HG02943 (cell line): ENCODE data around the gene ARRDC2.
"Not testable (repeated sequence)": the region's sequence is repeated elsewhere in the genome, so short reads cannot be mapped to it uniquely, and the experiment has no call there.

Experiments
- ATAC-seq: cut with Tn5 transposase; IDR thresholded peaks from one replicate; pipeline ENCODE4 v1.9.1; 2021; ENCODE audit warnings: mild to moderate bottlenecking, low read depth, moderate library complexity; ENCODE audit not compliant: unreplicated experiment

The ARRDC2 gene

GRCh38 chr19:18007917-18008673 is at the start of gene ARRDC2:
TSS of gene ARRDC2 (plus strand) at chr19:18008170. CDS start at chr19:18008311, 141 bp downstream.
- no peak for ATAC-seq

- no peak for ATAC-seq
Measured at GRCh38 chr19:17963936-17964691, 43.9 kb upstream of the ARRDC2 start.

- ATAC-seq, result no peak
Measured at GRCh38 chr19:17965370-17966128, 42.4 kb upstream of the ARRDC2 start.

GRCh38 chr19:17966129-17966483 is 41.9 kb upstream of the ARRDC2 start:
- no peak for ATAC-seq

GRCh38 chr19:17966550-17967256 is 41.3 kb upstream of the ARRDC2 start, which contains the start of gene KCNN1:
TSS of gene KCNN1 (plus strand) at chr19:17967107. CDS start at chr19:17973889, 6,782 bp downstream.
- no peak for ATAC-seq

GRCh38 chr19:17967257-17968051 is 40.5 kb upstream of the ARRDC2 start:
- ATAC-seq, result no peak

GRCh38 chr19:17968362-17968761 is 39.6 kb upstream of the ARRDC2 start:
- ATAC-seq, result no peak

GRCh38 chr19:17969096-17969792 is 38.7 kb upstream of the ARRDC2 start:
- no peak for ATAC-seq

GRCh38 chr19:17972230-17972629 is 35.7 kb upstream of the ARRDC2 start:
- ATAC-seq, result no peak

- no peak for ATAC-seq
Measured at GRCh38 chr19:17973759-17974158, 34.2 kb upstream of the ARRDC2 start.

GRCh38 chr19:17974551-17974950 is 33.4 kb upstream of the ARRDC2 start:
- ATAC-seq, result no peak

GRCh38 chr19:17975032-17975431 is 32.9 kb upstream of the ARRDC2 start:
- no peak for ATAC-seq

- no peak for ATAC-seq
Measured at GRCh38 chr19:17977021-17977420, 30.9 kb upstream of the ARRDC2 start.

- ATAC-seq, result no peak
Measured at GRCh38 chr19:17977488-17977887, 30.5 kb upstream of the ARRDC2 start.

- no peak for ATAC-seq
Measured at GRCh38 chr19:17981611-17982010, 26.4 kb upstream of the ARRDC2 start.

- ATAC-seq, result no peak
Measured at GRCh38 chr19:17982430-17982829, 25.5 kb upstream of the ARRDC2 start.

- ATAC-seq, result no peak
Measured at GRCh38 chr19:17985037-17985818, 22.7 kb upstream of the ARRDC2 start.

- not testable (repeated sequence) for ATAC-seq
Measured at GRCh38 chr19:17986569-17986968, 21.4 kb upstream of the ARRDC2 start.
